ENCODE data around the gene KLF13. TPM values are rescaled to one million over a fixed set of nuclear protein-coding genes. Genes with fewer than 3 reads are reported as not detected.

The KLF13 gene
- total and polyA plus RNA-seq, 3 experiments from 2014 or later: 109 to 147 (median 145) TPM

- peak overlapping the region; percentile 76 for H3K4me3 ChIP-seq (ENCODE audit: low read length)
- H3K9me3 ChIP-seq (ENCODE audit: low read length): no peaks in the 10 kb centered on the region
- POLR2A ChIA-PET: interaction anchor here (0.7 to 11.0 kb wide), 10 partner anchors 9 to 137 kb away, joined by 3 to 145 read pairs (median 8); partner anchors contain the start of gene KLF13
- Mint-ChIP-seq H3K36me3 (peaks cover 0 to 61% (median 2%) of the 10 kb centered on the region in 3 donors), H3K27ac (peak overlapping the region; percentile 90 to 99 (median 96)), H3K27me3 (peaks cover 0 to 1% of the 10 kb centered on the region in 2 donors), H3K9me3 (peaks cover 0 to 2% (median 0%) of the 10 kb centered on the region in 5 donors), H3K4me1 (peaks cover 99 to 100% (median 100%) of the 10 kb centered on the region in 3 donors), H3K4me3 (peak overlapping the region; percentile 73 to 96 (median 92))
- peak overlapping the region; percentile 75 for H3K27ac ChIP-seq (ENCODE audit: low read depth, low read length)
- DNase-seq: peak; percentile 64 to 94 (median 88)
- H3K4me1 ChIP-seq (ENCODE audit: insufficient read depth, low read length): peaks cover 100% of the 10 kb centered on the region
- H3K27me3 ChIP-seq (ENCODE audit: insufficient read depth, low read length, poor library complexity, severe bottlenecking): no peaks in the 10 kb centered on the region
- CTCF ChIA-PET: interaction anchor here (0.7 to 13.0 kb wide), 12 partner anchors 9 to 147 kb away, joined by 3 to 224 read pairs (median 7); partner anchors contain the start of gene KLF13
- peaks cover 7% of the 10 kb centered on the region for H3K36me3 ChIP-seq (ENCODE audit: insufficient read depth, low read length)
Measured at GRCh38 chr15:31347067-31347975, 20.7 kb downstream of the KLF13 start.

- DNase-seq: peak in 1 of 5 donors; percentile 44
- peak overlapping the region; percentile 46 to 96 (median 87) for H3K4me3 Mint-ChIP-seq
- peaks cover 0 to 1% of the 10 kb centered on the region in 2 donors for H3K27me3 Mint-ChIP-seq
- ChIA-PET CTCF (interaction anchor here (1.0 to 13.0 kb wide), 5 partner anchors 15 to 141 kb away, joined by 3 to 224 read pairs (median 7); no protein-coding TSS in a partner anchor), POLR2A (interaction anchor here (0.7 to 11.0 kb wide), 9 partner anchors 10 to 136 kb away, joined by 3 to 145 read pairs (median 8); partner anchors contain the start of gene KLF13)
- H3K9me3 ChIP-seq (ENCODE audit: low read length): no peaks in the 10 kb centered on the region
- H3K4me3 ChIP-seq (ENCODE audit: low read length): peak overlapping the region; percentile 31
- H3K36me3 ChIP-seq (ENCODE audit: insufficient read depth, low read length): peaks cover 7% of the 10 kb centered on the region
- peak overlapping the region; percentile 22 for H3K27ac ChIP-seq (ENCODE audit: low read depth, low read length)
- peaks cover 0 to 57% (median 2%) of the 10 kb centered on the region in 3 donors for H3K36me3 Mint-ChIP-seq
- H3K27ac Mint-ChIP-seq: peak overlapping the region; percentile 90 to 99 (median 96)
- no peaks in the 10 kb centered on the region for H3K27me3 ChIP-seq (ENCODE audit: insufficient read depth, low read length, poor library complexity, severe bottlenecking)
- peaks cover 99 to 100% (median 100%) of the 10 kb centered on the region in 3 donors for H3K4me1 Mint-ChIP-seq
- H3K4me1 ChIP-seq (ENCODE audit: insufficient read depth, low read length): peaks cover 100% of the 10 kb centered on the region
- H3K9me3 Mint-ChIP-seq: peaks cover 0 to 2% (median 0%) of the 10 kb centered on the region in 5 donors
Measured at GRCh38 chr15:31347981-31348803, 21.6 kb downstream of the KLF13 start.

GRCh38 chr15:31349233-31350141, 22.9 kb downstream of the KLF13 start:
- no peak overlapping the region for H3K27ac ChIP-seq (ENCODE audit: low read depth, low read length)
- peak in 1 of 5 donors; percentile 38 for DNase-seq
- H3K27me3 Mint-ChIP-seq: peaks cover 0 to 1% of the 10 kb centered on the region in 2 donors
- H3K9me3 Mint-ChIP-seq: peaks cover 0 to 2% (median 0%) of the 10 kb centered on the region in 5 donors
- peaks cover 96 to 98% (median 97%) of the 10 kb centered on the region in 3 donors for H3K4me1 Mint-ChIP-seq
- H3K4me3 ChIP-seq (ENCODE audit: low read length): no peak overlapping the region
- peak overlapping the region; percentile 75 to 98 (median 94) for H3K27ac Mint-ChIP-seq
- peak overlapping the region; percentile 19 to 69 (median 38) for H3K4me3 Mint-ChIP-seq
- peaks cover 0 to 56% (median 2%) of the 10 kb centered on the region in 3 donors for H3K36me3 Mint-ChIP-seq
- peaks cover 7% of the 10 kb centered on the region for H3K36me3 ChIP-seq (ENCODE audit: insufficient read depth, low read length)
- CTCF ChIA-PET: interaction anchor here (5.0 to 13.0 kb wide), 2 partner anchors 13 to 140 kb away, joined by 22 to 224 read pairs; no protein-coding TSS in a partner anchor
- H3K27me3 ChIP-seq (ENCODE audit: insufficient read depth, low read length, poor library complexity, severe bottlenecking): no peaks in the 10 kb centered on the region
- H3K9me3 ChIP-seq (ENCODE audit: low read length): no peaks in the 10 kb centered on the region
- H3K4me1 ChIP-seq (ENCODE audit: insufficient read depth, low read length): peaks cover 100% of the 10 kb centered on the region
- POLR2A ChIA-PET: interaction anchor here (1.1 to 11.0 kb wide), 2 partner anchors 9 to 12 kb away, joined by 3 to 145 read pairs; no protein-coding TSS in a partner anchor

GRCh38 chr15:31350771-31351170, 24.1 kb downstream of the KLF13 start:
- Mint-ChIP-seq H3K27ac (peak overlapping the region; percentile 90 to 98 (median 95)), H3K27me3 (peaks cover 0 to 1% of the 10 kb centered on the region in 2 donors), H3K36me3 (peaks cover 0 to 66% (median 3%) of the 10 kb centered on the region in 3 donors), H3K4me3 (peak overlapping the region; percentile 52 to 82 (median 79)), H3K9me3 (no peaks in the 10 kb centered on the region), H3K4me1 (peaks cover 96 to 99% (median 98%) of the 10 kb centered on the region in 3 donors)
- Histone ChIP-seq H3K36me3 (ENCODE audit: insufficient read depth, low read length) (peaks cover 7% of the 10 kb centered on the region), H3K4me3 (ENCODE audit: low read length) (no peak overlapping the region), H3K27me3 (ENCODE audit: insufficient read depth, low read length, poor library complexity, severe bottlenecking) (no peaks in the 10 kb centered on the region), H3K9me3 (ENCODE audit: low read length) (no peaks in the 10 kb centered on the region), H3K4me1 (ENCODE audit: insufficient read depth, low read length) (peaks cover 100% of the 10 kb centered on the region), H3K27ac (ENCODE audit: low read depth, low read length) (no peak overlapping the region)
- ChIA-PET CTCF (interaction anchor here (5.0 to 13.0 kb wide), 2 partner anchors 12 to 138 kb away, joined by 22 to 224 read pairs; no protein-coding TSS in a partner anchor), POLR2A (interaction anchor here (11.0 kb wide), 1 partner anchor 11 kb away, joined by 145 read pairs; no protein-coding TSS in a partner anchor)
- DNase-seq: no peak

GRCh38 chr15:31352339-31352751, 25.7 kb downstream of the KLF13 start:
- peak overlapping the region; percentile 90 to 98 (median 96) for H3K27ac Mint-ChIP-seq
- no peaks in the 10 kb centered on the region for H3K9me3 ChIP-seq (ENCODE audit: low read length)
- DNase-seq: no peak
- H3K27ac ChIP-seq (ENCODE audit: low read depth, low read length): peak overlapping the region; percentile 67
- peak overlapping the region; percentile 73 to 87 (median 82) for H3K4me3 Mint-ChIP-seq
- peaks cover 96 to 99% (median 98%) of the 10 kb centered on the region in 3 donors for H3K4me1 Mint-ChIP-seq
- peaks cover 0 to 66% (median 7%) of the 10 kb centered on the region in 3 donors for H3K36me3 Mint-ChIP-seq
- peaks cover 100% of the 10 kb centered on the region for H3K4me1 ChIP-seq (ENCODE audit: insufficient read depth, low read length)
- peaks cover 7% of the 10 kb centered on the region for H3K36me3 ChIP-seq (ENCODE audit: insufficient read depth, low read length)
- H3K4me3 ChIP-seq (ENCODE audit: low read length): peak overlapping the region; percentile 33
- ChIA-PET POLR2A (interaction anchor here (0.8 to 2.1 kb wide), 5 partner anchors 9 to 82 kb away, joined by 3 to 11 read pairs (median 5); partner anchors contain the start of gene KLF13), CTCF (interaction anchor here (1.2 to 13.0 kb wide), 6 partner anchors 10 to 136 kb away, joined by 3 to 224 read pairs (median 4); no protein-coding TSS in a partner anchor)
- peaks cover 0 to 1% of the 10 kb centered on the region in 2 donors for H3K27me3 Mint-ChIP-seq
- no peaks in the 10 kb centered on the region for H3K9me3 Mint-ChIP-seq
- H3K27me3 ChIP-seq (ENCODE audit: insufficient read depth, low read length, poor library complexity, severe bottlenecking): no peaks in the 10 kb centered on the region

GRCh38 chr15:31352911-31353811, 26.5 kb downstream of the KLF13 start:
- peak overlapping the region; percentile 33 for H3K4me3 ChIP-seq (ENCODE audit: low read length)
- CTCF ChIA-PET: interaction anchor here (0.8 to 13.0 kb wide), 10 partner anchors 10 to 153 kb away, joined by 3 to 224 read pairs (median 4); no protein-coding TSS in a partner anchor
- H3K27me3 ChIP-seq (ENCODE audit: insufficient read depth, low read length, poor library complexity, severe bottlenecking): no peaks in the 10 kb centered on the region
- peaks cover 100% of the 10 kb centered on the region for H3K4me1 ChIP-seq (ENCODE audit: insufficient read depth, low read length)
- Mint-ChIP-seq H3K4me1 (peaks cover 96 to 99% (median 98%) of the 10 kb centered on the region in 3 donors), H3K27me3 (peaks cover 0 to 1% of the 10 kb centered on the region in 2 donors), H3K9me3 (no peaks in the 10 kb centered on the region), H3K4me3 (peak overlapping the region; percentile 73 to 87 (median 82)), H3K27ac (peak overlapping the region; percentile 90 to 98 (median 96)), H3K36me3 (peaks cover 0 to 62% (median 7%) of the 10 kb centered on the region in 3 donors)
- peaks cover 4% of the 10 kb centered on the region for H3K36me3 ChIP-seq (ENCODE audit: insufficient read depth, low read length)
- POLR2A ChIA-PET: interaction anchor here (1.0 to 2.1 kb wide), 5 partner anchors 8 to 82 kb away, joined by 4 to 11 read pairs (median 7); partner anchors contain the start of gene KLF13
- peak; percentile 37 to 71 (median 67) for DNase-seq
- no peaks in the 10 kb centered on the region for H3K9me3 ChIP-seq (ENCODE audit: low read length)
- H3K27ac ChIP-seq (ENCODE audit: low read depth, low read length): peak overlapping the region; percentile 67
